Omental fat pad (tissue), 4 donors: ENCODE data around the gene KRTAP10-12. TPM values are rescaled to one million over a fixed set of nuclear protein-coding genes. Genes with fewer than 3 reads are reported as not detected.

Experiments
- ATAC-seq: fragments of 150-250 bp; one replicate; pipeline ENCODE4 v1.9.1; 2016; ENCODE audit warnings: mild to moderate bottlenecking, moderate library complexity; ENCODE audit not compliant: low FRiP score
- DNase-seq: peaks from one replicate; pipeline ENCODE4 v3.0.0-alpha.2; 2019; ENCODE audit warnings: low spot score
- total RNA-seq, 4 donors: library from RNA; depleted of rRNA; stranded (reverse); fragments of >200 nt; gene quantifications; one replicate each; pipeline ENCODE4 v1.1.0, GENCODE V29; 2016
- TF ChIP-seq, protein P1 (sequence below), 3 donors: fragments of 450-650 bp; IDR thresholded peaks; one replicate each; pipeline ENCODE4 v1.5.1; 2016 to 2017; ENCODE audit warnings: antibody characterized with exemption in 3 of 3, mild to moderate bottlenecking in 3 of 3, moderate library complexity in 2 of 3

Gene KRTAP10-12
- total RNA-seq, 4 donors from 2014 or later, result not detected

- TF ChIP-seq, protein P1, sequence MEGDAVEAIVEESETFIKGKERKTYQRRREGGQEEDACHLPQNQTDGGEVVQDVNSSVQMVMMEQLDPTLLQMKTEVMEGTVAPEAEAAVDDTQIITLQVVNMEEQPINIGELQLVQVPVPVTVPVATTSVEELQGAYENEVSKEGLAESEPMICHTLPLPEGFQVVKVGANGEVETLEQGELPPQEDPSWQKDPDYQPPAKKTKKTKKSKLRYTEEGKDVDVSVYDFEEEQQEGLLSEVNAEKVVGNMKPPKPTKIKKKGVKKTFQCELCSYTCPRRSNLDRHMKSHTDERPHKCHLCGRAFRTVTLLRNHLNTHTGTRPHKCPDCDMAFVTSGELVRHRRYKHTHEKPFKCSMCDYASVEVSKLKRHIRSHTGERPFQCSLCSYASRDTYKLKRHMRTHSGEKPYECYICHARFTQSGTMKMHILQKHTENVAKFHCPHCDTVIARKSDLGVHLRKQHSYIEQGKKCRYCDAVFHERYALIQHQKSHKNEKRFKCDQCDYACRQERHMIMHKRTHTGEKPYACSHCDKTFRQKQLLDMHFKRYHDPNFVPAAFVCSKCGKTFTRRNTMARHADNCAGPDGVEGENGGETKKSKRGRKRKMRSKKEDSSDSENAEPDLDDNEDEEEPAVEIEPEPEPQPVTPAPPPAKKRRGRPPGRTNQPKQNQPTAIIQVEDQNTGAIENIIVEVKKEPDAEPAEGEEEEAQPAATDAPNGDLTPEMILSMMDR (IDR thresholded peaks at IDR 0.05), result no peak
- ATAC-seq (no peak), DNase-seq (no peak)
Observed at GRCh38 chr21:44701541-44701940, 4.6 kb downstream of the KRTAP10-12 start.

- DNase-seq (no peak), ATAC-seq (no peak)
- TF ChIP-seq, protein P1 (IDR thresholded peaks at IDR 0.05), result no peak
Observed at GRCh38 chr21:44702111-44702972, 5.4 kb downstream of the KRTAP10-12 start.

DNA sequence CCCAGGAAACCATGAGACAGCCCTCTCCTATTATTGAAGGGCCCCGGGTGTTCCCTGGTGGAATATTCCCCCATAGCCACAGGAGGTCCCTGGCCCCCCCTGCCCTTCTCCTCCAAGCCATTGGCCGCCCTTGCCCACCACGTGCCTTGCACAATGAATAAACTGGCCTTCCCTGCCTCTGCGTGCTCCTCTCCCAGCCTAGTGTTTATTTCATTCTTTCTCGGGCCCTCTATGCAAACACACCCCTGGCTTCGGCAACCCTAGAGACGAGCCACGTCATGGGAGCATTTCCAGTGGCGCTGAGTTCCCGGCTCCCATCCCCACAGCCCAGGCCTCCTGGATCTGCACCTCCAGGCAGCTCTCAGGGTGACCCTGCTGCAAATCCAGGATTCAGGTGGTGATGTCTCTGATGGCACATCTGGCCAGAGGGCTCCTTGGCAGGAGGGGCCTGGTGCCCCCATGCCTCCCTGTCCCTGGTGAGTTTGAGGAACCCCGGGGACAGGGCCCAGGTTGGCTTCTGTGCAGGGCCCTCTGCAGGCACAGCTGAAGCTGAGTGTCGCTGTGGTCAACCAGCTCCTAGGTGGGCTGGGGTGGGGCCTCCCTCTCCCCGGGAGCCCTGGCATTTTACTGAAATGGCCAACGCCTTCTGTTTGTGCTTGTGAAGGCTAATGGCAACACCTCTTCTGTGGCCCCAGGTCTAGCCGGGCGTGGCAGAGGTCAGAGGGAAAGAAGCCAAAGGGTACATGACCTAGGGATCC, 6.2 kb downstream of the KRTAP10-12 start:
- DNase-seq, result no peak
- TF ChIP-seq, protein P1 (IDR thresholded peaks at IDR 0.05), result no peak
- ATAC-seq, result no peak

DNA sequence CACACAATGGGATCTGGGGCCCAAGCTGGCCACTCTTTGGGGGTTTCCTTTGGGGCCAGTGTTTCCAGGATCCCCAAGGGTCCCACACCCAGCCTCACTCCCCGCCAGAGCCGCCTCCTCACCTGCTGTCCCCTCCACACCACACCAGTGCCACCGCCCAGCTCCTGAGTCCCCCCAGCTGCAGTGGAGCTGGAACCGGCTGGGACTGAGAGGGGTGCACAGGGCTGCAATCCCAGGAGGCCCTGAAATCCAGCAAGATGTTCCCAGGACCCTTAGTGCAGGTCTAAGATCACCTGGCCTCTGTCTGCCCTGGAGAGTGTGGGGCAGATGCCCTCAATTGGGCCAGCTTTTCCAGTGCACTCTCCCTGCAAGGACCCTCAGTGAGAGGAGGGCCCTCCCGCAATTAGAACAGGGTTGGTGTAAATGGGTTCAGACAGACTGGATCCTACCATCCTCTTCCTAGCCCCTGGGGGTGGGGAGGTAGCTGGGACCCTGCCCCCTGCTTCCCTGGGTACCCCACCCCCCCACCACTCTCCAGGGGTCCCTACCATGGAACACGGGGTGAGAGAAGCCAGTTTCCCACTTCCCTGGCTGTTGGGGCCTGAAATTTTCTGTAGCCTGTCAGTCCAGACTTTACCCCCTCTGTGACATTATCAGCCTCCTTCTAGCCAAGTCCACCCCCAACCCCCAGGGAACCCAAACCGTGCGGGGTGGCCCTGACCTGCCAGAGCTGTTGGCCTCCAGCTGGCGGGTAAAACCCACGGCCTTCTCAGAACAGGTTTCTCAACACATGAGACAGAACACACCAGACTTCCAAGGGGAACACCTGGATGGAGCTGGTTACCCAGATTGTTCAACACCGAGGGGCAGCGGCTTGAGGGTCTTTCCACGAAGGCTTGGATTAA, 7.0 kb downstream of the KRTAP10-12 start:
- peak; percentile 11 for DNase-seq
- no peak for ATAC-seq
- TF ChIP-seq, protein P1 (IDR thresholded peaks at IDR 0.05), result no peak

DNA sequence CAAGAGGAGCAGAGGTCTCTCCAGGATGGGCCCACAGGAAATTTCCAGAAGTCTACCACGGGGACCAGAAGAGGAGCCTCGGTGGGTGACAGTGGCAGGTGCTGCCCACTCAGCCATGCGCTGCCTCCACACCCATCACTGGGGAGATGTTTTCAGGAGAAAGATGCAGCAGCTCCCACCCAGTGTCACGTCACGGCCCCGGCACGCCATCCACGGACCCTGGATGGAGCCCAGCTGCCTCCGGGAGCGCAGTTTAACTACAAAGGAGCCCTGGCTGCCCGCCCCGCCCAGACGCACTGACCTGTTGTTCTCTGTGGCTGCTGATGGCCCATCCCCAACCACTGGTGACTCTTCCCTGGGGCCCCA, 7.6 kb downstream of the KRTAP10-12 start:
- TF ChIP-seq, protein P1 (IDR thresholded peaks at IDR 0.05), result no peak
- ATAC-seq (no peak), DNase-seq (no peak)

DNA sequence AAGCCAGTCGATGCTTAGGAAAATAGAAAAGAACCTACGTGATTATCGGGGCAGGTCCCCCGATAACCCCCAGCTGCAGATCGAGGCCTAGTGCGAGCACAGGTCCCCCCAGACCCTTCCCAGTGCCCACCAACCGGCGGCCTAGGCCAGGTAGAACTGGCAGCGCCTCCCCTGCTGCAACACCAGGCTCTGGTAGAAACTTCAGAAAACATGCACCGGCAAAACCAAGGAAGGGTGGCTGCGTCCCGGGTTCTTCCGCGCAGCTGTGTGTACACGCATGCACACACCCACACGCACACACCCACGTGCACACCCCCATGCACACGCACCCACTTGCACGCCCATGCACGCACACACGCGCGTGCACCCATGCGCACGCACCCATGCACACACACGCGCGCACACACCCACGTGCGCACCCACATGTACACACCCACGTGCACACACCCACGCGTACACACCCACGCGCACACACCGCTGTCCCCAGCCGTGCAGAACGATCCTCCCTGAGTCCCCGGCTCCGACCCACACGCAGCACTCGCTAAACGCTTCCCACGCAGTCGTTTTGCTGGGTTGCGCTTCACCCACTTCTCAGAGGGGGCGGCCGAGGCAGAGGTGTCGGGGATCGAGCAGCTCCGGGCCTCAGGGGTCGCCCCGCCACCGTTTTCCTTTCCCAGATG, 9.2 kb downstream of the KRTAP10-12 start:
- DNase-seq (peak; percentile 9), ATAC-seq (no peak)
- TF ChIP-seq, protein P1 (IDR thresholded peaks at IDR 0.05), result no peak
